IPS-NIHi7 (cell line): Measurements from ENCODE around the gene VPS50.
"Not testable (repeated sequence)": the region's sequence is repeated elsewhere in the genome, so short reads cannot be mapped to it uniquely, and the experiment has no call there.

Experiments
- DNase-seq: peaks from one replicate; pipeline ENCODE4 v3.0.0; 2012; ENCODE audit warnings: mixed read lengths; ENCODE audit errors: extremely low spot score

The VPS50 gene

DNA sequence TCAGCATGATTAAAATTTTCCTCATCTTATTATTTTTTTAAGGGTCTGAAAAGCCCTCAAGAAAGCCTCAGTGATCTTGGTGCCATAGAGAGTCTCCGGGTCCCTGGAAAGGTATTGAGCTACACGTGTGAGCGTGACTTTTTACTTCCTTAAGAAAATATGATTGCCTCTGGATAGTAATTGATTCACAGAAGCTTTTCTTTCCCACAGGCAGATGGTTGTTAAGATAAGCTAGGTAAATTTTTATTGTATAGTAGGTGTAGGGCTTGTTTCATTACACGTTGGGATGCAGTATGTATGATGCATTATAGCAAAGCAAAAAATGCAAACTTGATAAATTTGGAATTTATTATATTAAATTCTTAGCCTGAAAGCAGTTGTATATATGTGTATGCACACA, 7.7 kb downstream of the VPS50 start:
- DNase-seq = no peak

DNA sequence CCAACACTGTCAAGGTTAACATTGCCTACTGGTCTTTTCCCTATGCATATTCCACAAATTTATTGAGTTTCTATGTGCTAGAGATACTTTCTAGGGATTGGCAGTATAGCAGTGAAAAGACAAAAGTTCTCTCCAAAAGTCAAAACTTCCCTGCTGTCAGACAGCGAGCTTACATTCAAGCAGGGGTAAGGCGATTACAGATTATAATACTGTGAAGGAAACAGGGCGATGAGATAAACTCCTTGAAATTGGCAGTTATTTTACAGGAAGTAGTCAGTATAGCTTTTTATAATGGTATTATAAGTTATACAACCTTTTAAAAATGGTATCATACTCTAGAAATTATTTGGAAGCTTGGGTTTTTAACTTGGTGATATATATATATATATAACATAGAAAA, 9.9 kb downstream of the VPS50 start:
- DNase-seq = no peak

DNA sequence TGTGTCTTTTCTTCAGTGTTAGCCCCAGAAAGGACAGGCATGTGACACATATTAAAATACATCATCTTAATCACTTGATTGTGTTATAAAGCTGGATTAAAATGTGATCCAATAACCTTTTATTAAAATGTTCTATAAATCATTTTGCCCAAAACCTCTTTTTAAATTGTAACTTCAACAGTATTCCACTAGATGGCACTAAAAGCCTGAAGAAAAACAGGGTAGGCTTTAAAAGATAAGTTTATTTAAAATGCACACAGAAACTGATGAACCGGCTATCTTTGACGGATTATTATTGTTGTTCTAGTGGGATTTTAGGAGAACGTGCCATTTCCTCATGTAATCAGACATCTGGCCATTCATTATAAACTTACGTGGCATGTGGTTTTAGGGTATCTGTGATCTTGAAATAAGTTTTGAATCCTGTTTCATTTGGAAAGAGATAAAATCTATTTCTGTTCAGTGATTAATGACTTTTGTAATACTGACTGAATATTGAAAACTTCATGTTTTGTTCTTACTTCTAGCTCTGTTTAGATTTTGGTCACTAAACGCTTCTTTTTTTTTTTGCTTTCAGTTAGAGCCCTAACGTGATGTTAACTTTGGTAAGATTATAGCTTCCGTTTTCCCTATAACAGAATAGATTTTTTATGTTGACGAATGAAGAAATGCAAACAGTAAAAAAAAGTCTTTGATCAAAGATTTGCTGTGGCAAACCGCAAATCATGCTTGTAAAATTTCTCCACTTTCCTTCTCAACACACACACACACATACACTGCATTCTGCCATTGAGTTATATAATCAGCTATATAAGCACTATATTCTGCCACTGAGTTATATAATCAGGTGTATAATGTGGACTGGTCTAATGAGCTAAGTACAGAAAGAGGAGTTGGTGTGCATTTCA, 13.6 kb downstream of the VPS50 start:
- peak; percentile 9 for DNase-seq

DNA sequence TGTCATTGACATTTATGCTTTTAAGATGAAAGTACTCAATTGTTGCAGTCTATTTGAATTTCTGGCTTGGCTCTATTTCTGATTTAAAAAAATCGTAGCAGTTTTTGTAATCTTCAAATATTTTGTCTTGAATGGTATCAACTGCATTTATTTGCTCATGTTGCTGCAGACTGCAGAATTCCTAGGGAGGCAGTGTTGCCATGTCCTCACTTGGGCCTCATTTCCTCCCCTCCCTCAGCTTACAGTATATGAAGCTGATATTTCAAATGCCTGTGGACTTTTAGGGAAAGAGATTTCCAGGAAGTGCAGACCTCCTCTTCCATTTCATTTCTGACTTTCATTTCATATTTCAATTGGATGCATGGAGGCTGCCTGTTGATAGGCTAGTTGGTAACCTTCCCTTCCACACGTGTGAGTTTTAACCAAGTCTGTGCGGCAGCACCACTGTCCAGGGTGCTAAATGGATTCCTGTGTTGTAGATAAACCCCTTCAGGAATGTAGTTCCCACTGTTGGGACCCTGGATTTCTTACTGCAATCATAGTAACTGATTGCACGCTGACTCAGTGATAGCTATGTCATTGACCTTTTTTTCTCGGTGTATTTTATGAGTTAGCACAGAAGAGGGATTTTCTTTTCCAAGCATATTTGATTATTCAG, 17.5 kb downstream of the VPS50 start:
- peak; percentile 31 for DNase-seq

DNA sequence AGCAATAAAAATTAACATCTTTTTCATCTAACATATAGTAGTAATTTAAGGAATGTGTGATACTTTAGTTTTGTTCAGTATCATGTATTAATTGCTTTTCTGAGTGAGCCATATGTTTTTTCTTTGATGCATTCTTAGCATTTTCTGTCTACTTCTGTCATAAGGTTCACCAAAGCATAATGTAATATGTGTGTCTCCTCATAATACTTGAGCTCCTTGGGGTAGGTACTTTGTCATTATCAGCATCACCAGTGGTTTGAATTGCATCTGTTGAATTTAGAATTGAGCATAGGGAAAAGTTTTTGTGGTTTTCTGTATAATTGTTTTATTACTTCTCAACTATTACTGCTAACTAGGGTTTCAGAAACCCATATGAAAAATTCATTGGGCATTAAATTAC, 26.5 kb downstream of the VPS50 start:
- DNase-seq = no peak

DNA sequence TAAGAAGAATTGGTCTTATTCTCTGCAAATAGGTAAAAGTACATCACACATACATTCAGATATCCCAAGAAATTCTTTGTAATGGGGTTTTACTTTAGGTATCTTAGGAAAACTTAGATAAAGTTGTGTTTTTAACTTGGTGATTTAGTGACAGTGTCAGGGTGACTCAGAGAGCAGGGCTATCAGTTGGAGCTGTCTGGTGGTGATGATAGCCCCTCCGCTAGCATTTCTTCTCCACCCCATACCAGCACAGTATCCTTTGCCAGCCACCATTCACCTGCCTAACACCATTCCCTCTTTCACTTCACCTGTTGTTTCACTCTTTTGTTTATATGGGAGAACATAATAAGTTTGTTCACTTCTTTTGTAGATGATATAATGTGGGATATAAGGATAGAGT, 30.4 kb downstream of the VPS50 start:
- DNase-seq = no peak

DNA sequence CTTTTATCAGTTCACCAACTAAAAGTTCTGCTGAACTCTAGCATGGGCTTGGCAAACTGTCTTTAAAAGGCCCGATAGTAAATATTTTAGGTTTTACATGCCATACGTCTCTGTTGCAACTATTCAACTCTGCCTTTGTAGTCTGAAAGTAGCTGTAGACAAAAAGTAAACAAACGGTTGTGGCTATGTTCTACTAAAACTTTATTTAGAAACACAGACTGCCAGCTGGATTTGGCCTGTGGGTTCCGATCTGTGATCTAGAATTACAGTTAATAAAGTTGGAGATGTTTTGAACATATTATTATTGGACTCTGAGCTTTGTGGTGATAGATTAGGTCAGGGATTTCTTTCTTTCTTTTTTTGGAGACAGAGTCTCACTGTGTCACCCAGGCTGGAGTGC, 33.1 kb downstream of the VPS50 start:
- no peak for DNase-seq

DNA sequence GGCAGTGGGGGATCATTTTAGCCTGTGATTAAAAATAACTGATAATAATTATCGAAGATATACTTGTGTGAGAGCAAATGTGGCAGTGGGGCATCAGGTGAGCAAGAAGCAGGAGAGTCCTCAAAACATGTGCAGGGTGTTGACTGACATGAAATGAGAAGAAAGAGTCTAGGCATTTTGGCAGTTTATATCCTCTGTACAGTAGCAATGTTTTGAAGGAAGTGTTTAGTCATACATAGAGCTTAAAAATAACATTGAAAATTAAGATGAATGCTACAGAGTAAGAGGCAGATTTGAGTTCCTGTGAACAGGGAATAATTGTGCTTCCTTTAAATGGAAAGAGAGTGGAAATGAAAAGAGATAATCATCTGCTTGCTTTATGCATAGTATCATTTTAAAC, 47.4 kb downstream of the VPS50 start:
- no peak for DNase-seq

DNA sequence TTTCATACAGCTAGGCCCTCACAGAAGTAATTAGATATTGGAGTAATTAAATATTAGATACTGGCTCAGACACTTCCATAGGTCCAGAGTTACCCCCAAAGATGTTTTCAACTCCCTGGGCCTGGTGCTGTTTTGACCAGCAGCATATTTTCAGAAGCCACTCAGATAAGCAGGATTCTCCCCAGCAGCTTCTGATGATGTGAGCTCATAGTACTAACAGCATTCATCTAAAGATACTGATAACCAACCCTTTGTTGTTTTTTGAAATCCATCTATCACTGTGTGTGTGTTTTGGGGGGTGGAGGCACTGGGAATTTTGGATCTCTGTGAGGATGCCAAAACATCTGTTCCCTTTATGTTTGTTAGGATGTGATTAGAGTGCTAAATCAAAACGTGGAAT, 52.7 kb downstream of the VPS50 start:
- no peak for DNase-seq

DNA sequence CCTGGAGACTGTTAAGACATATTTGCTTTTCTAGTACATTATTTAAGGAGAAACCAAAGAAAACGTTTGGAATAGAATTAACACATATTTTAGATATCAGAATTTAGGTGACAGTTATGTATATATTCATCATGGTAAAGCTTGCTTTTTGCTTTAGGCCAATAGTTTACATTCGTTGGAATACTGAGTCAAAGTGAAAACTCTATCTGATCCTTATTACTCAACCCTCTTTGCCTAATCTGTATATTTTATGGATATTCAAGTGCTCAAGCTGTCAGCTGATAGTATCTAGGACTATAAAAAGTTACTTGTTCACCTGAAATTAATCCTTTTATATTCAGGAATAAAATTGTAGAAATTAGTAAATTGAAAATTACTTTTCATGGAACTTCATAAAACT, 61.1 kb downstream of the VPS50 start:
- no peak for DNase-seq

DNA sequence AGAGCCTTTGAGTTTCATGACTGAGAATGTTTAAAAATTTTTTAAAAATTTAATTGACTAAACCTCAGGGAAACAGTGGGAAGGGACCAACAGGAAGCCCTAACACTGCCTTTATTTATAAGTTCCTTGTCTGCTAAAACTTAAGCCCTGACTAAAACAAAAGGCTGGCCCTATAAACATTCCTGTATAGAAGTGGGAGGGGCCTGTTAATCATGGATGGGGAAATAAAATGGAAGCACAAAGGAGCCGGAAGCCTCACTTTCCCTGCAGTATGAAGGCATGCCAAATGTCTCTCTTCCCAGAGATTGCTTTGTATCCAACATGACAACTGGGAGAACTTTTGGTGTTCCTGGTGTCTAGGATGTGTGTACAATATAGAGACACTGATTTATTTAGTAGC, 66.0 kb downstream of the VPS50 start:
- no peak for DNase-seq

DNA sequence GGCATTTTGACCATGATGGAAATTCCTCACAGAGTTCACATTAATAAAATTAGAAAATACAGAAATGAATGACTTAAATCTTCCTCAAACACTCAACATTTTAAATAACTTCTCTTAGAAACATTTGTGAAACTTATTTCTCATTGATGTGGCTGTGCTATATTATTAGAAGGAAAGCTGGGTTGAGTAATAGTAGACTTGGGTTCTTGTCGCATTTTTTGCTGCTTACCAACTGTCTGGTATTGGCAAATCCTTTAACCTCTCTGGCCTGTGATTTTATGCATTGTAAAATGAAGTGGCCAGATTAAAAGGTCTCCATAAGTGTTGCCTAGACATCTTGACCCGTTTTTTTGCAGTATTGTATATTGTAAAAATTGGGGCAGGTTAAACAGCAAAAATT, 66.5 kb downstream of the VPS50 start:
- DNase-seq = no peak

DNA sequence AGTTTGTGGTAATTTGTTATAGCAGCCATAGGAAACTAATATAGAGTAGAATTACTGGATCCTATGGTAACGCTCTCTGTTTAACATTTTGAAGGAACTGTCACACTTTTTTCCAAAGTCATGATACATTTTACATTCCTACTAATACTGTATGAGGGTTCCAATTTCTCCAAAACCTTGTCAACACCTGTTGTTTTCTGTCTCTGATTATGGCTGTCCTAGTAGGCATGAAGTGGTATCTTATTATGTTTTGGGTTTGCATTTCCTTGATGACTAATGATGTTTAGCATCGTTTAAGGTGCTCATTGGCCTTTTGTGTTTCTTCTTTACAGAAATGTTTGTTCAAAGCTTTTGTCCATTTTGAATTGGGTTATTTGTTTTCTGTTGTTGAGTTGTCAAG, 69.6 kb downstream of the VPS50 start:
- no peak for DNase-seq

DNA sequence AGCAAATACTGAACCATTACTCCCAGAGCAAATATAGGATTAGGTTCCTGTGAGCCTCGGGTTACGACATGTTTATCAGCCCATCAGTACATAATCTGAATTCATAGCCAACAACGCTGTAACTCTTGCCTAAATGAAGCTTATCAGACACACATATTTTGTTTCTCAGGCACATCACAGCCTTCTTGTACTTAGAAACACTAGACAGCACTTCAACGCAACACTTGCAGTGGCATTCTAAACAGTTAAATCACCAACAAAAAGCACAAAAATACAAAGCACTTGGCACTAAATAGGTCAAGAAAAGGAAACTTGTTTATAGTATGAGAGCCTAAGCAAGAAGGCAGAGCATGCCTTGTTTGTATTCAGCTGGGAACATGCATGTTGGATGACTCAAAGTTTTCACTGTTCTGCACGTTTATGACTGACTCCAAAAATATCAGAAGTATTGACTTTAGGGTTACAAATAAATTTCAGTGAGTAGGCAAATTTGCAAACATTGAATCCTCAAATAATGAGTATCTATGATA, 75.0 kb downstream of the VPS50 start:
- DNase-seq = no peak

DNA sequence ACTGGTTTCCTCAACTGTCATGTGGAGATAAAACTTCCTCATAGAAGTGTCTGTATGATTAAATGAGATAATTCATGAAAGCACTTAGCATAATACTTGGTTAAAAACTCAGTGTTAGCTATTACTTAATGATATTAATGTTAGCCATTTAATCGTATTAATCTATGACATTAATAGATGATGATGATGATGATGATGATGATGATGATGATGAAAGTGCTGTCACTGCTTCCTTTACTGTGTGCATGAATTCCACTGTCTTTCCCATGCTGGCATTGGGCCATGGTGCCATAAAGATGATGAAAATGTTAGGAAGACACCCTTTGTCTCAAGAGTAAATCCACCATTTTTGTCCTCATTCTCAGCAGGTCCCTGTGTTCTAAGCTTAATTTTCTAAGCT, 75.8 kb downstream of the VPS50 start:
- DNase-seq = no peak

DNA sequence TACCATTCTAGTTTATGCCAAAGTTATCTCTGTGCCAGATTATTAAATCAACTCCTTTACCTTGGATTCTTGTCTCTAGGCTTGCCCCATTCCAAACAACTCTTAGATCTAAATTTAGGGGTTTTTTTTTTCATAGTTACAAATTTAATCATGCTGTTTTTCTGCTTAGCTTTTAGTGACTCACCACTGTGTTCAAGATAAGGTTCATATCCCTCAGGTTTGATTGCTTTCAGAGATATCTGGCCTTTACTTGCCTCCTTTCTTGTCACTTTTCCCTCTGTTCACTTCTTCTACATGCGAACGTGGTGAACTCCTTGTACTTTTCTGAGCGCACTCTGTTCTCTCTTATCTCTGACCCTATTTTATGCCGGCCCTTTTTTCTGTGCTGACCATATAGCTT, 78.2 kb downstream of the VPS50 start:
- DNase-seq = no peak

DNA sequence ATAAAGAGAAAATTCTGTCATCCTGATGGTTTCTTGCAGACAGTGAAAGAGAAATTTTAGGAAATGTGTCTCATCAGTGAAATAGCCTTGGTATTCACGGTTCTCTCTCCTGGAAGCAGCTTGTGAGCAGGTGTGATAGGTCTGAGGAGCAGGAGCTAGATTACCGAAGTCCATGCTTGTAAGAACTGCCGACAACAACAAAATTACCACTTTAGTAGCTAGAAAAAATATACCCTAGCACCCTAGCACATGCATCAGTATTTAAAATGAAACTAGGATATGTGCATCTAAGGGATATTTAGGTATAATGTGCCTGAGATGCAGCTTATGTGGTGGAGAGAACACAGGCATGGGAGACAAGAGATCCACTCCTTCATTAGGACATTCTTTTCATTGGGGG, 82.3 kb downstream of the VPS50 start:
- DNase-seq = no peak

DNA sequence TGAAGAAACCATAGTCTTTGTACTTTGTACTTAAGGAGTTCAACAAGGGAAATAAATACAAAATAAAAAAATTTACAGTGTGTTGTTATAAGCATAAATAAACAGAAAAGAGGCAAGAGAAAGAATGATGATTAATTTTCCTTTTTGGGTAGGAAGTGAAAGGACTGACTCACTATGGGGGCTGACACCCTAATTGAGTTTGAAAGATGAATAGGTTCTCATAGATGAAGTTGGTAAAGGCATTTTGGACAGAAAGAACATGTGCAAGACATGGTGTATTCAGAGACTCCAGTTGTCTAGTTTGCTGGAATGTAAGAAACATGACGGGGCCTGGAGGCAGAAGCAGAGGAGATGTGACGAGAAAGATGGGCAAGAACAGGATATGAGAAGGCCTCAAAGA, 83.7 kb downstream of the VPS50 start:
- DNase-seq = no peak

DNA sequence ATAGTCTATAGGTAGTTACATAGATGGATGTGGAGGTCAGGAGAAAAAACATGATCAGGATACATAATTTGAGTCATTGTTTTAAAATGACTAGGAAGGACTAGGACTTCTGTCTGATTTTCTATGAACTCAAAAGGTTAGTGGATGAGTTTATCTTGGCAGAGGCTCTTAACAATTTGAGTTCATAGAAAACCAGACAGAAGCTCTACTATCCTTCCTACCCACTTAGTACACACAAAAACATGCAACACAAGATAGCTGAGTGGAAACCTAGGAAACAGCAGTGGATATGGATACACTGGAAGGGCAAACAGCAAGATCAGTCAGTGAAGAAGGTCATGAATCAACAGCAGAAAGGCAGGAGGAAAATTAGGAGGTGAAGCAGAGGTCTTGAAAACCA, 84.6 kb downstream of the VPS50 start:
- no peak for DNase-seq

DNA sequence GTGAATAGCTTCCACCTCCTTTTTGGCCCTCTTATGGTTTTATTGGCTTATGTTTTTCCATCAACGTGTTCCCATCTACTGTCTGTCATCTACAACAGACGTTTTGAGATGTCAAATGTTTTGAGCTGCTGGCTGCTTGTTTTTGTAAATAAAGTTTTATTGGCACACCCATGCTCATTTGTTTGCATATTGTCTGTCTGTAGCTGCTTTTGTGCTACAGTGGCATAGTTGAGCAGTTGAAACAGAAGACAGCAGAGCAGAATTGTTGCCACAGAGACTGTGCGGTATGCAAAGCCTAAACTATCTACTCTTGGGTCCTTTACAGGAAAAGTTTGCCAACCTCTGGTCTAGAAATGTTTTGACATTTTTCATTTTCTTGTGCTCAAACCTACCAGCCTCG, 88.7 kb downstream of the VPS50 start:
- DNase-seq = no peak

DNA sequence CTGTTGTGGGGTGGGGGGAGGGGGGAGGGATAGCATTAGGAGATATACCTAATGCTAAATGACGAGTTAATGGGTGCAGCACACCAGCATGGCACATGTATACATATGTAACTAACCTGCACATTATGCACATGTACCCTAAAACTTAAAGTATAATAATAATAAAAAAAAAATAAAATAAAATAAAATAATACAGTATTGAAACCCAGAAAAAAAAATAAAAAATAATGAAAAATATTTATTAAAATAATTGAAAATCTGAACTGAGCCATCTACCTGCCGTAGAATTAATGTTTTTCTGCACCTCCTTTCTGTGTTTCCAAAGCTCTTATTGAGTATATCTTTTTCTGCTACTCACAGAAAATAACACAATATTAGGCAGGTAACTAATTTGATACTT, 94.1 kb downstream of the VPS50 start:
- DNase-seq = not testable (repeated sequence)

DNA sequence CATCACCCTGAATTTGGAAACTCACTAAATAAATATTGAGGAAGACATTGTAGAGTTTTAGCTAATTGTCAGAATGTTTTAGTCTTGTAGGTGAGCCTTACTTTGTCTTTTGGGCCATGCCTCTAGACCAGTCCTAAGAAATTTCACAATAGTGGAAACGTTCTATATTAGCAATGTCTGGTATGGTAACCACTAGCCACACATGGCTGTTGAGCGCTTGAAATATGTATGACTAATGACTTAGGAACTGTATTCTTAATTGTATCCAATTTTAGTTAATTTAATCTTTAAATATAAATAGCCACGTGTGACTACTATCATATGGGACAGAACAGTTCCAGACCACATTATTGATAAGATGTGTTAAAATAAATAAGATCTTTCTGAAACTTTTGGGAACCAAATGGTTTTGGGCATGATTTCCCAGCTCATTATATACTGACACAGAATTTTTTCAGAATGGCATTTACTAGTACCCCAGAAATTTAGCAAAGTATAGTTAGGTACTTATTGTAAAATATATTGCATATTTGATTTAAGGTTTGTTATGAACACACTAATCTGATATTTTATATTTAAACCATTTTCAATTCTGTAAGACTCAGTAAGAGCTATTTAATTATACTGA, 95.0 kb downstream of the VPS50 start:
- DNase-seq = no peak

DNA sequence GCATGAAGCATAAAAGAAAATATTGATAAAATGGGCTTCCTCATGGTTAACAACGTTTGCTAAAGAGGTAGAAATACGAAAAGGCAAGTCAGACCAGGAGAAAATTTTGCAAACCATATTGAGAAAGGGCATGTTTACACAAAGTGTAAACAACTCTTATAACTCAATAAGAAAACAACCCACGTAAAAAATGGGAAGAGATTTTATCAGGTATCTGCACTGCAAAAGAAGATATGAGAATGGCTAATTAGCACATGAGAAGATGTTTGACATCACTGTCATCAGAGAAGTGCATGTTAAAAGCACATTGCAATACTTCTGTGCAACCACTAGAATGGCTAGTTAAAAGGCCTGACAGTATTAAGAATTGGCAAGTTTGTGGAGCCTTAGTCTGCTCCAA, 99.5 kb downstream of the VPS50 start:
- DNase-seq = no peak
